Epithelial cell of proximal tubule (primary cell): Measurements from ENCODE around the gene PEX5L. TPM values are rescaled to one million over a fixed set of nuclear protein-coding genes. Genes with fewer than 3 reads are reported as not detected.
"Not testable (repeated sequence)": the region's sequence is repeated elsewhere in the genome, so short reads cannot be mapped to it uniquely, and the experiment has no call there.

Experiments used
- DNase-seq: peaks from one replicate; pipeline ENCODE4 v3.0.0-alpha.2; 2011; ENCODE audit warnings: low read depth
- H3K4me3 ChIP-seq: 2 replicates; pipeline ENCODE4 v1.5.1; 2011; ENCODE audit warnings: low read depth, mild to moderate bottlenecking, low read length
- total RNA-seq: library from RNA; depleted of rRNA; stranded (reverse); fragments of >200 nt; gene quantifications from 2 replicates; pipeline ENCODE4 v1.2.3, GENCODE V29; 2015
- TF ChIP-seq, protein P1 (sequence below): conservative IDR thresholded peaks from 2 replicates; pipeline ENCODE4 v1.5.1; 2012; ENCODE audit warnings: low read depth, mild to moderate bottlenecking, low read length

PEX5L gene
- total RNA-seq, 1 donor from 2014 or later, result 0.12 TPM

DNA sequence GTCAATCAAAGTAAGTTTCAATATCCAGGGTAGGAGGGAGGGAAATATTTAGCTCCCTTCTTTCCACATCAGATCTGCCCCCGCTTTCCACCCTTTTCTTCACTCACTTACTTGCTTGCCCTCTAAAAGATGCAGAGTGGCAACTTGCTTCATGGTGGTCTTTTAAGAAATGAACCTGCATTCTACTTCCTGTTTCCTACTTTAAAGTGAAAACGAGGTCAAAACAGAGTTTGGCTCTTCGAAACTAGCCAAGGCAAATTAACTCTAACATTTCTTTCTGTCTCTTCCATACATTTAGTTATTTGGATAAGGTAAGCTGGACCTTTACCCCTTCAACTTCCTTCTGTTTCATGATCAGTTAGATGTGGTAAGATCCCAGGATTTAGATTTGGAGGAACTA is 34.2 kb upstream of the PEX5L start:
- H3K4me3 ChIP-seq, result no peak overlapping the region
- TF ChIP-seq, protein P1, sequence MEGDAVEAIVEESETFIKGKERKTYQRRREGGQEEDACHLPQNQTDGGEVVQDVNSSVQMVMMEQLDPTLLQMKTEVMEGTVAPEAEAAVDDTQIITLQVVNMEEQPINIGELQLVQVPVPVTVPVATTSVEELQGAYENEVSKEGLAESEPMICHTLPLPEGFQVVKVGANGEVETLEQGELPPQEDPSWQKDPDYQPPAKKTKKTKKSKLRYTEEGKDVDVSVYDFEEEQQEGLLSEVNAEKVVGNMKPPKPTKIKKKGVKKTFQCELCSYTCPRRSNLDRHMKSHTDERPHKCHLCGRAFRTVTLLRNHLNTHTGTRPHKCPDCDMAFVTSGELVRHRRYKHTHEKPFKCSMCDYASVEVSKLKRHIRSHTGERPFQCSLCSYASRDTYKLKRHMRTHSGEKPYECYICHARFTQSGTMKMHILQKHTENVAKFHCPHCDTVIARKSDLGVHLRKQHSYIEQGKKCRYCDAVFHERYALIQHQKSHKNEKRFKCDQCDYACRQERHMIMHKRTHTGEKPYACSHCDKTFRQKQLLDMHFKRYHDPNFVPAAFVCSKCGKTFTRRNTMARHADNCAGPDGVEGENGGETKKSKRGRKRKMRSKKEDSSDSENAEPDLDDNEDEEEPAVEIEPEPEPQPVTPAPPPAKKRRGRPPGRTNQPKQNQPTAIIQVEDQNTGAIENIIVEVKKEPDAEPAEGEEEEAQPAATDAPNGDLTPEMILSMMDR, result no peak
- DNase-seq, result no peak

DNA sequence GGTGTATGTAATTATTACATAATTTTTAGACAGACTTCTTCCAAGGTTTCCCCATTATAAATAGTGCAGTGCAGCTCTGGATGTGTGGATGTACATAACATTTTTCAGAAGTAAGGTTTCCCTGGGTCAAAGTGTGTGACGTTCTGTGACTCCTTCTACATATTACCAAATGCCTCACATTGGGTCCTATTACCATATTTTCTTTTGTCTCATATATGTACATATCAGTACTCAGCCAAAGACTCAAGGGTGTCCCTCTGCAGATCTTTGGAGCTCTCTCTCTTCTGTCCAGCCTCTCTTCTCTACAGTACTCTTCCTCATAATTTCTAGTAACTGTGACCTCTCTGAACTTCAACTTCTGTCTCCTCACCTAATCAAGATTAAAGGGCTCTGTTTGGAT is 31.3 kb upstream of the PEX5L start:
- no peak overlapping the region for H3K4me3 ChIP-seq
- TF ChIP-seq, protein P1, result no peak
- no peak for DNase-seq

DNA sequence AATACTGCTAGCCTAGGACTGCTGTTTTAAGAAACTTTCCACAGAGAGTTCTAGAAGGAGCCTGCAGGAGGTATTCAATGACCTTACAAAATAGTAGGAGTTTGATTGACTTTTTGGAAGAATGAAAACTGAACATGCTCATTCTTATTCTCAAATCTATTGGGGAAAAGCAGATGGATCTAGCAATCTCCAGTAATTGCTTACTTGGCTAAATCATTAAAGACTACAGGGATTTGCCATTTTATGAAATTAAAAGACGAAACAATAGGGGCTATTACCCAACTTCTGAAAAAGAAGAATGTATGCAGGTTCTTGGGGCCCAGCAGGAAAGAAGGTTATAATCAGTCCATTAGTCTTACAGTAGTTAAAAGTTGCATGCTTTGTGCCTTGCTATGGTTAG is 29.9 kb upstream of the PEX5L start:
- DNase-seq, result no peak

DNA sequence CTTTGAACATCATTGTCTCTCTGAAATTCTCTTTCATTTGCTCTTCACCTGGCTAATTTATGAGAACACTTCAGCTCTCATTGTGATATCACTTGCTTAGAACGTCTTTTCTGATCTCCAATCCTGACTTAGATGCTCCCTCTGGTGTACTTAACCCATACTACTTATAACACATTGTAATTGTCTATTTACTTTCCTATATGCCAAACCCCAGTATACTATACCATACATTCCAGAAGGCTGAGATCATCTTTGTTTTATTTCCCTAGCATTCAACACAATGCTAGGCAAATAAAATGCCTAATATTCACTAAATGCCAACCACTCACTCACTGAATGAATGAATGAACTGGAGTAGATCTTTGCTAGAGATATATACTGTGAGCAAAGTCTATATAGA is 27.0 kb upstream of the PEX5L start:
- TF ChIP-seq, protein P1, result no peak
- DNase-seq, result no peak
- no peak overlapping the region for H3K4me3 ChIP-seq

More for the DNA sequence above, 29.9 kb upstream of the PEX5L start:
- TF ChIP-seq, protein P1, result no peak
- H3K4me3 ChIP-seq, result no peak overlapping the region

DNA sequence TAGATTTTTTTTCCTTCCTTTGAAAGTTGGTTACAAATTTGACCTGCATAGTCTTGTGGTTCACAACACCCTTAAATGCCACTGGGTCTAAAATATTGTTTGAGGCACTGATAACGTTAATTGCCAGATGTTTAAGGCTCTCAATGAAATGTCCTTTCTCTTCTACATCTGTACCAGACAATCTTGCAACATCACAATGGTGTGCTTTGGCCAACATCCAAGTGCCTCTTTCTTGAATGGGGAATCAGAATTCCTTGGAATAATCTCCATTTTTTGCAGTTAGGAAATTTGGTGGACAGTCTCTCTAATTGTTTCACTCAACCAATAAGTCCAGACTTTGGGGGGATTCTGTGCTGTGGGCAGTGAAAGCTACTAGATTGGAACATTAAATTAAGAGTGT is 26.0 kb upstream of the PEX5L start:
- TF ChIP-seq, protein P1, result no peak
- no peak overlapping the region for H3K4me3 ChIP-seq

DNA sequence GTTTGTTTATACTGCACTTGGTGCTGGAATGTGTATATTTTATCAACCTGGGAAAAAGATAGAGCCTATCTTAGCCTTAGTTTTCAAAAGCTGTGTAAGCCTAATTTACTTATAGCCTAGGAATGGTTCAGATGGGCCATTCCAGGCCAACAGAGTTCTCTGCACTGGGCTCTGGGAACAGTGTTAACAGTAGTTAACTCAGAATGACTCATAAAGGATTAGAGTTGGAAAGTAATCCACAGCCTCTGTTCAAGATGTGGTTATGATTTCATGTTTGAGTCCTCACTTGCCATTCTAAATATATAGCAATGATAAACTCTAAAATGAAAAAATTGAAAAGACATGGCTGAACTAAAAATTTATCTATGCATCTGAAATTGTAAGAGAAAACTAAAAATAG is 22.6 kb upstream of the PEX5L start:
- no peak overlapping the region for H3K4me3 ChIP-seq
- DNase-seq, result no peak
- TF ChIP-seq, protein P1, result no peak

More for the DNA sequence above, 26.0 kb upstream of the PEX5L start:
- DNase-seq, result no peak

DNA sequence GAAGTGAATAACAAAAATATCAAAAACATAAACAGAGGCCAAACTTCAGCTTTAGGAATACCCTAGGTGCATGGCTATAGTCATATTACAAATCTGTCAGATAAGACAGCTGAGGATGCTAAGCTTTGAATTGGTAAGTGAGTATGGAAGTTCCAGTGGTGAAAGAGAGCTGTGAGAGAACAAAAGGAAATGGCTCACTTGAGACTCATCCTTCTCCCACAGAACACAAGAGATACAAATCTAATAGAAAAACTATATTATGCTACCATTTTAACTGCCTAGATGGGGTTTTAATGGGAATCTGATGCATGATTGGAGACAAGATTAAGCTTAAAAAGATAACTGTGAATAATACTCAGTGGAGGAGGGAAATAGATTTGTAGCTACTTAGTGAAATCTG is 21.5 kb upstream of the PEX5L start:
- TF ChIP-seq, protein P1, result no peak
- H3K4me3 ChIP-seq, result no peak overlapping the region
- no peak for DNase-seq

DNA sequence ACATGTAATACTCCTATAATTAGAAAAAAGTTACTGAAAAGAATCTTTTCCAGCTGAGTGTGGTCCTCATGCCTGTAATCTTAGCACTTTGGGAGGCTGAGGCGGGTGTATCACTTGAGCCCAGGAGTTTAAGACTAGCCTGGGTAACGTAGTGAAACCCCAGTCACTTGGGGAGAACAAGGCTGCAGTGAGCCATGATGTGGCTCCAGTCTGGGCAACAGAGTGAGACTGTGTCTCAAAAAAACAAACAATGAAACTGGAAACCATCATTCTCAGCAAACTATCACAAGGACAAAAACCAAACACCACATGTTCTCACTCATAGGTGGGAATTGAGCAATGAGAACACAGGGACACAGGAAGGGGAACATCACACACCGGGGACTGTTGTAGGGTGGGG is 18.9 kb upstream of the PEX5L start:
- not testable (repeated sequence) for DNase-seq, H3K4me3 ChIP-seq
